GM11168 (cell line): ENCODE data around the gene CPE.
"Not testable (repeated sequence)": the region's sequence is repeated elsewhere in the genome, so short reads cannot be mapped to it uniquely, and the experiment has no call there.

ENCODE experiments used
- in situ Hi-C: fragments of 300-500 bp; cut with MboI; formaldehyde crosslinking; loops from one replicate; pipeline ENCODE4 v1.12.0; 2022; ENCODE audit warnings: low sequenced_read_pairs; ENCODE audit not compliant: unreplicated experiment

Gene CPE

GRCh38 chr4:165453140-165453539 lies 74.3 kb downstream of the CPE start:
- in situ Hi-C loops, result not testable (repeated sequence)

- in situ Hi-C loops, result no loop called here
Measured at GRCh38 chr4:165454426-165454825, 75.6 kb downstream of the CPE start.

- in situ Hi-C loops, result no loop called here
Measured at GRCh38 chr4:165457793-165458192, 79.0 kb downstream of the CPE start.

GRCh38 chr4:165458471-165458870 lies 79.7 kb downstream of the CPE start:
- in situ Hi-C loops, result no loop called here

- in situ Hi-C loops, result loop anchor here (5.0 to 10.0 kb wide), 2 partner anchors 106 to 329 kb away; no protein-coding TSS in a partner anchor
Measured at GRCh38 chr4:165461159-165461821, 82.5 kb downstream of the CPE start.

GRCh38 chr4:165462009-165462408 lies 83.2 kb downstream of the CPE start:
- in situ Hi-C loops, result loop anchor here (5.0 to 10.0 kb wide), 2 partner anchors 107 to 330 kb away; no protein-coding TSS in a partner anchor

GRCh38 chr4:165464376-165464775 lies 85.6 kb downstream of the CPE start:
- in situ Hi-C loops, result loop anchor here (5.0 to 10.0 kb wide), 2 partner anchors 110 to 332 kb away; no protein-coding TSS in a partner anchor

GRCh38 chr4:165464813-165465381 lies 86.1 kb downstream of the CPE start:
- in situ Hi-C loops, result loop anchor here (5.0 to 10.0 kb wide), 2 partner anchors 110 to 333 kb away; no protein-coding TSS in a partner anchor

GRCh38 chr4:165470009-165470408 lies 91.2 kb downstream of the CPE start:
- in situ Hi-C loops, result no loop called here

GRCh38 chr4:165472943-165473676 lies 94.3 kb downstream of the CPE start:
- in situ Hi-C loops, result no loop called here

- in situ Hi-C loops, result no loop called here
Measured at GRCh38 chr4:165474784-165475705, 96.2 kb downstream of the CPE start.

GRCh38 chr4:165475706-165476070 lies 96.9 kb downstream of the CPE start:
- in situ Hi-C loops, result no loop called here

- in situ Hi-C loops, result no loop called here
Measured at GRCh38 chr4:165476214-165477098, 97.6 kb downstream of the CPE start.

- in situ Hi-C loops, result no loop called here
Measured at GRCh38 chr4:165477799-165478198, 99.0 kb downstream of the CPE start.

GRCh38 chr4:165478260-165478659 lies 99.5 kb downstream of the CPE start:
- in situ Hi-C loops, result no loop called here

- in situ Hi-C loops, result no loop called here
Measured at GRCh38 chr4:165481053-165481835, 102.4 kb downstream of the CPE start.

- in situ Hi-C loops, result no loop called here
Measured at GRCh38 chr4:165489786-165490185, 111.0 kb downstream of the CPE start.

- in situ Hi-C loops, result not testable (repeated sequence)
Measured at GRCh38 chr4:165492583-165492982, 113.8 kb downstream of the CPE start.
